Neural progenitor cell (in vitro differentiated cells): ENCODE data around the gene STX17. TPM values are rescaled to one million over a fixed set of nuclear protein-coding genes. Genes with fewer than 3 reads are reported as not detected.

Source experiments
- DNase-seq: peaks from one replicate; pipeline ENCODE4 v3.0.0-alpha.2; 2016; ENCODE audit warnings: low spot score
- H2AFZ ChIP-seq: fragments of 200-600 bp; sonication (generic); replicated peaks from 2 replicates; pipeline ENCODE4 v1.6.1; 2016; ENCODE audit warnings: antibody characterized with exemption
- H3F3A ChIP-seq: fragments of 200-600 bp; sonication (generic); 2 replicates; pipeline ENCODE4 v1.6.1; 2016; ENCODE audit warnings: antibody characterized with exemption, low read depth
- H3K27ac ChIP-seq: fragments of 200-600 bp; sonication (generic); 2 replicates; pipeline ENCODE4 v1.5.1; 2016; ENCODE audit warnings: mild to moderate bottlenecking
- H3K27me3 ChIP-seq: fragments of 200-600 bp; sonication (generic); 2 replicates; pipeline ENCODE4 v1.6.1; 2016; ENCODE audit warnings: mild to moderate bottlenecking, moderate library complexity
- H3K36me3 ChIP-seq: fragments of 200-600 bp; sonication (generic); 2 replicates; pipeline ENCODE4 v1.5.1; 2016
- H3K4me1 ChIP-seq: fragments of 200-600 bp; sonication (generic); 2 replicates; pipeline ENCODE4 v1.6.1; 2016; ENCODE audit warnings: mixed run types
- H3K4me2 ChIP-seq: fragments of 200-600 bp; sonication (generic); 2 replicates; pipeline ENCODE4 v1.6.1; 2016
- H3K4me3 ChIP-seq: fragments of 200-600 bp; sonication (generic); 2 replicates; pipeline ENCODE4 v1.5.1; 2016
- H3K79me2 ChIP-seq: fragments of 200-600 bp; sonication (generic); 2 replicates; pipeline ENCODE4 v1.6.1; 2016; ENCODE audit warnings: low read depth
- H3K9ac ChIP-seq: fragments of 200-600 bp; sonication (generic); 2 replicates; pipeline ENCODE4 v1.6.1; 2016
- H3K9me3 ChIP-seq: fragments of 200-600 bp; sonication (generic); 2 replicates; pipeline ENCODE4 v1.5.1; 2016; ENCODE audit warnings: low read depth
- H4K20me1 ChIP-seq: fragments of 200-600 bp; sonication (generic); 2 replicates; pipeline ENCODE4 v1.6.1; 2016; ENCODE audit warnings: low read depth
- H3K27ac Mint-ChIP-seq: 3 replicates; pipeline ENCODE4 v1.8.0; 2021; ENCODE audit warnings: mixed read lengths
- H3K27me3 Mint-ChIP-seq: 2 replicates; pipeline ENCODE4 v1.8.0; 2022; ENCODE audit warnings: low read depth, mild to moderate bottlenecking, inconsistent platforms, moderate library complexity, mixed read lengths; ENCODE audit not compliant: insufficient read depth
- H3K36me3 Mint-ChIP-seq: 3 replicates; pipeline ENCODE4 v1.8.0; 2021; ENCODE audit warnings: mixed read lengths
- H3K4me1 Mint-ChIP-seq: 3 replicates; pipeline ENCODE4 v1.8.0; 2021; ENCODE audit warnings: mixed read lengths
- H3K4me3 Mint-ChIP-seq: 3 replicates; pipeline ENCODE4 v1.8.0; 2021; ENCODE audit warnings: mild to moderate bottlenecking, moderate library complexity, mixed read lengths
- H3K9me3 Mint-ChIP-seq: 3 replicates; pipeline ENCODE4 v1.8.0; 2020; ENCODE audit warnings: mixed read lengths
- CTCF ChIP-seq: fragments of 200-600 bp; sonication (generic); IDR thresholded peaks from 2 replicates; pipeline ENCODE4 v1.5.1; 2017; ENCODE audit warnings: antibody characterized with exemption, mild to moderate bottlenecking
- EZH2 ChIP-seq: fragments of 200-600 bp; sonication (generic); IDR thresholded peaks from 2 replicates; pipeline ENCODE4 v1.6.1; 2017; ENCODE audit warnings: antibody characterized with exemption, mild to moderate bottlenecking, moderate library complexity
- EZH2phosphoT487 ChIP-seq: fragments of 200-600 bp; sonication (generic); IDR thresholded peaks from 2 replicates; pipeline ENCODE4 v1.6.1; 2017; ENCODE audit warnings: antibody characterized with exemption
- total RNA-seq: library from RNA; depleted of rRNA; stranded (reverse); fragments of >200 nt; gene quantifications from 2 replicates; pipeline ENCODE4 v1.2.3, GENCODE V29; 2015; ENCODE audit warnings: low replicate concordance

STX17 gene
- total RNA-seq, 1 donor from 2014 or later, result 34.4 TPM

- Histone ChIP-seq H3K4me1 (peaks cover 20% of the 10 kb centered on the region), H3K27ac (no peak overlapping the region), H4K20me1 (no peaks in the 10 kb centered on the region), H3K79me2 (no peaks in the 10 kb centered on the region), H3K36me3 (no peaks in the 10 kb centered on the region), H3K9ac (no peak overlapping the region), H3K4me3 (no peak overlapping the region), H3K4me2 (peak overlapping the region; percentile 39), H2AFZ (no peak overlapping the region), H3K27me3 (no peaks in the 10 kb centered on the region), H3F3A (no peaks in the 10 kb centered on the region), H3K9me3 (no peaks in the 10 kb centered on the region)
- H3K4me1 Mint-ChIP-seq, result peaks cover 38% of the 10 kb centered on the region
- peak overlapping the region; percentile 50 for H3K4me3 Mint-ChIP-seq
- H3K27me3 Mint-ChIP-seq, result no peaks in the 10 kb centered on the region
- TF ChIP-seq CTCF (no peak), EZH2phosphoT487 (no peak), EZH2 (no peak)
- DNase-seq, result peak; percentile 64
- peaks cover 2% of the 10 kb centered on the region for H3K9me3 Mint-ChIP-seq
- H3K36me3 Mint-ChIP-seq, result peaks cover 1% of the 10 kb centered on the region
- peak overlapping the region; percentile 96 for H3K27ac Mint-ChIP-seq
Observed at GRCh38 chr9:99859243-99859980, 47.0 kb upstream of the STX17 start.

GRCh38 chr9:99860266-99860665 lies 46.2 kb upstream of the STX17 start:
- Histone ChIP-seq H3F3A (no peaks in the 10 kb centered on the region), H3K4me2 (no peak overlapping the region), H4K20me1 (no peaks in the 10 kb centered on the region), H3K79me2 (no peaks in the 10 kb centered on the region), H2AFZ (no peak overlapping the region), H3K4me1 (peaks cover 20% of the 10 kb centered on the region), H3K36me3 (no peaks in the 10 kb centered on the region), H3K9me3 (no peaks in the 10 kb centered on the region), H3K27me3 (no peaks in the 10 kb centered on the region), H3K4me3 (no peak overlapping the region), H3K9ac (no peak overlapping the region), H3K27ac (no peak overlapping the region)
- no peak for DNase-seq
- H3K4me1 Mint-ChIP-seq, result peaks cover 38% of the 10 kb centered on the region
- no peaks in the 10 kb centered on the region for H3K36me3 Mint-ChIP-seq
- no peak overlapping the region for H3K27ac Mint-ChIP-seq
- no peaks in the 10 kb centered on the region for H3K27me3 Mint-ChIP-seq
- no peaks in the 10 kb centered on the region for H3K9me3 Mint-ChIP-seq
- TF ChIP-seq EZH2phosphoT487, result no peak
- TF ChIP-seq CTCF, result no peak
- no peak for TF ChIP-seq EZH2
- no peak overlapping the region for H3K4me3 Mint-ChIP-seq

GRCh38 chr9:99863955-99864354 lies 42.5 kb upstream of the STX17 start:
- Mint-ChIP-seq H3K4me3 (no peak overlapping the region), H3K36me3 (no peaks in the 10 kb centered on the region), H3K27ac (no peak overlapping the region), H3K9me3 (no peaks in the 10 kb centered on the region), H3K27me3 (no peaks in the 10 kb centered on the region), H3K4me1 (peaks cover 40% of the 10 kb centered on the region)
- H3K9me3 ChIP-seq, result no peaks in the 10 kb centered on the region
- no peak overlapping the region for H3K4me2 ChIP-seq
- H3K36me3 ChIP-seq, result no peaks in the 10 kb centered on the region
- no peaks in the 10 kb centered on the region for H3K27me3 ChIP-seq
- no peak overlapping the region for H3K9ac ChIP-seq
- TF ChIP-seq EZH2 (no peak), EZH2phosphoT487 (no peak), CTCF (no peak)
- H2AFZ ChIP-seq, result no peak overlapping the region
- no peak for DNase-seq
- no peaks in the 10 kb centered on the region for H3K79me2 ChIP-seq
- H4K20me1 ChIP-seq, result no peaks in the 10 kb centered on the region
- H3K27ac ChIP-seq, result no peak overlapping the region
- peaks cover 24% of the 10 kb centered on the region for H3K4me1 ChIP-seq
- no peak overlapping the region for H3K4me3 ChIP-seq
- no peaks in the 10 kb centered on the region for H3F3A ChIP-seq
